Measurements from ENCODE around the gene ARHGAP11A.
A peak's percentile ranks its signal among the peaks of the same experiment; 100 is the strongest.

ARHGAP11A gene

GRCh38 chr15:32657198-32657883, 42.0 kb downstream of the ARHGAP11A start:
- no peak for DNase-seq

DNA sequence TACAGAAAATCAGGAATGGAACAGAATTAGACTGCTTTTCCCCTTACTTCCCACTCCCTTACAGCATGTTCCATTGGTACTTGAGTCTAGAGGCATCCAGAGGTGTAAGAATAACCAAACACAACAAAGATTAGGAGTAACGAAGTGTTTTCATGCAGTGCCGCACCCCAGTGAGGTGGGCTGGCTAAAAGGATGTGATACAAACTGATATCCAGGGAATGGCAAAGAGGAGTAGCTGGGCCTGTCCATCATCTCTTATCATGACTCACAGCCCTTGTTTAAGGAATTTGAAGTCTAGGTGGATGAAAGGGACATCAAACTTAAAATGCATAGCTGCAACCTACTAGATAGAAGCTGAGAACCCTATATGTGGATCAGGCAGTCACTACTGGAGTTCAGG, 42.6 kb downstream of the ARHGAP11A start:
- no peak for DNase-seq

GRCh38 chr15:32659340-32660155, 44.2 kb downstream of the ARHGAP11A start:
- no peak for DNase-seq

DNA sequence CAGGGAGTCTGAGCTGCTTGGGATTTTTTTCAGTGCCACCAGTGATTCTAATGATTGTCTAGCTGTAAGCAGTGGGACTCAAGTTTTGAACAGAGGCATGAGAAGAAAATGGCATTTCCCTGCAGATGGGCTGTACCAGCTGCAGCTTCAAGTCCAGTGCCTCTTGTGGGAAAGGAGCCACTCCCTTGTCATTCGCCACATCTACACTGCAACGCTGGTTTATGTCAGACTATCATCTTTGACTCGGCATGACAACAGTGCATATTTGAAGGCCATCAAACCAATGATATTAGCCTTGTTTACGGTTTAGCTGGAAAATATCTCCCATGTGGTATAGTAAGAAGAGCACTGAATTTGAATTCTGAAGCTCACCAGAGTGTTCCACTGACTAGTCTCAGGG, 48.4 kb downstream of the ARHGAP11A start:
- no peak for DNase-seq

DNA sequence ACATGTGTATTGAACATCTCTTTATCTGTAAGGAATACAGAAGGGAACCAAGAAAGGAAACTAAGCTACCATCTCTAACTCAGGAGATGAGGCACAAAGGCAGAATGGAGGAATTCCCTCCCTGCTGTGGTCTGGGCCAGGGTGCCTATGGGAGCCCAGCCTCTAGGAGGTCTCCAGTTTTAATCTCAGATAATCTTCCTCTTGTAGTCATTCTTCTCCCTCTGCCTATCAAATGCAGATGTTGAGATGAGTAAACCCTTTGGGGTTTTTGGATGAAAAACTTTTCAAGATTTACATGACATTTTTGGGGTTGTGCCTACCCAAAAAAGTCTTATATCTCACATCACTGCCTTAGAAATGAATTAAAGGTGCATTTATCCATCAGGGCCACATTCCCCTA, 49.5 kb downstream of the ARHGAP11A start:
- DNase-seq, result no peak

DNA sequence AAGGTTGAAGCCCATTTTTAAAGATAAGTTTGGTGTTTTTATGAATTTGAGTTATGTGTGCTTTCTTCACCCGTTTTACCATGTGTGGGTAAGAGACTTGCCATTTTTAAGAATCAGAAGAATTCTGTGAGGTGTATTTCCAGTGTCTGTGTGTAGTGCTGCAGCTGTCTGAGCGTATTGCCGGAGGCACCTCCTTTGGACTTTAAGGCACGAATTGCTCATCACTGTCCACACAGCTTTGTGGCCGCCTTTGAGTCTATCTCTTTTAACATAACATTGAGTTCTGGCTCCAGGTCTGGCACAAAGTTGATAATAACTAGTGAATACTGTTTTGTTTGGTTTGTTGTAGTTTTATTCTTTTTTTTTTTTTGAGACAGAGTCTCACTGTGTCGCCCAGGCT, 52.0 kb downstream of the ARHGAP11A start:
- DNase-seq, result no peak

DNA sequence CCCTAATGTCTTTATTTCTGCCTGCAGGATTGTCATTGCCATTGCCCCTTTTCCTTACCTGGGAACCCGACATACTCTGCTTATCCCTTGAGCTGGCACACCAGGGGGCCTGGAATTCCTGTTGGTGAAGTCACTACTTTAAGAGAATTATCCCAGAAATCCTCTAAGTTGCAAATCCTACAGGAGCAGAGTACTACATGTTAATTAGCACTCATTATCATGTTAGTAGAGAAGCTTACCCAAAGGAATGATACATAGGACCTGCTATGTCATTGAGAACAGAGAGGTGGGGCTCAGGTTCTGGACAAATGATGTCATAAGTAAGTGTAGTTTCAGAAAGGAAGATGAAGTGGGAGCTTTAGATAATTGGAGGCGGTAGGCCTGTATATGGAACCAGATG, 53.6 kb downstream of the ARHGAP11A start:
- no peak for DNase-seq

GRCh38 chr15:32669896-32670611, 54.8 kb downstream of the ARHGAP11A start:
- peak; percentile 85 for DNase-seq

GRCh38 chr15:32670623-32671022, 55.3 kb downstream of the ARHGAP11A start:
- no peak for DNase-seq

DNA sequence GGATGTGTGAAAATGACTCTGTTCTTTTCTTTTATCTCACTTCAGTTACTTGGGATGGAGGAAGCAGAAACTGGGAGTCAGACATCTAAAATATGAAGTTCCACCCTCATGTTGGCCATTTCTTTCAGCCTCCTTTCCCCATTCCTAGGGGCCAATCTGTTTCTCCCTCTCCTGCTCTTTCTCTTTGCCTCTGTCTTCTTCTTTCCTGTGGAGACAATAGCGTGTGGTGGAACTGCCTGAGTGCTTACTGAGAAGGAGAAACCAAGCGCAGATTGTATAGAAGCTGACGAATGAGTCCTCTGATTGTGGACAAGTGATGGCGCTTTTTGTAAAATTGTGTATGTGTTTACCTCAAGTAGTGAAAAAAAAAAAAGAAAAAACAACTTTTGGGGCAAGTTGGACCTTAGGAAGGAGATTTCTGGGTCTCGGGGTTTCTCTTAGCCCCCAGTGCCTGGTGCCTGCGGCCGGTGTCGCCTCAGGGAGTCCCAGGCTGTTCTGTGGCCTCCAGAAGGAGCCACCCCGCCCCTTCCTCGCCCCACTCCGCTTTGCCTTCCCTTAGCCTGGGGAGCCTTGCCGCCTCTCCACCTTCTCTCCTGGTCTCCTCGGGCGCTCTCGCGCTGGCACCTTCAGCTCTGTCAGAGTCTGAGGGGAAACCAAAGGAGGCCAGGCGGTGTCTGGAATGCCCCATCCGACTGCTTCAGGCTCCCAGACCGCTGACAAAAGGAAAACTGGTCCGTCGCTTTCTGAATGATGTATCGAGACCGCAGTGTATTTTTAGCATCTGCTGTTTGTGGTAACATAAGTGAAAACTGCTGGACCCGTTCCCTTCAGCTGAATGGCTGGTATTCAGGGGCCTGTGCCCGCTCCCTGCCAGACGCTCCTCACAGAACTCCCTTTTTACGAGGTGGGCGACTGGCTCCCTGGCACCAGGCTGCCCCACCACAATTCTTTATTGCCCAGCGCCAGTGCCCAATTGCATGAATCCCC, 56.3 kb downstream of the ARHGAP11A start:
- DNase-seq, result no peak

- no peak for DNase-seq
Observed at GRCh38 chr15:32674681-32675080, 59.4 kb downstream of the ARHGAP11A start.

- no peak for DNase-seq
Observed at GRCh38 chr15:32675466-32675865, 60.2 kb downstream of the ARHGAP11A start.

- no peak for DNase-seq
Observed at GRCh38 chr15:32676169-32676568, 60.9 kb downstream of the ARHGAP11A start.

DNA sequence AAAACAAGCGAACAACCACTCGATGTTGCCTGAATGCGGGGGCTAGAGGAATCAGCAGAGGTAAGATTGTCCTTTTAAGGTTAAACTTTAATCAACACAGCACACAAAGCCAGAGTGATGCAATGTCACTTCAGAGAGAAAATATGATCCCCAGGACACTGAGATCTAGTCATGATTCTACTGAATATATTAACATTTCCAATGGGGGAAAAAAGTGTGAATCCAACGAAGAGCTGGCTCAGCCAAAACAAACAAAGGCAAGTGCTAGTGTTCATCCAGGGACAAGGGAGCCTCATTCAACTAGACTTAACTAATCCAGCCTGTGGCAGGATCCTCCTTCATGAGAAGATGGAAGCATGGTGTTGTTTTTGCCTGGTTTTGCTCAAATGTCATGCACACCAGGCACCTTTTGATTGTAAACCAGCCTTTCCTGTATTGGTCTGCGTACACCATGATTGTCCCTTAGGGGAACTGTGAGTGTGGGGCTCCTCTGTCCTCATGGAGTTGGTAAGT, 62.0 kb downstream of the ARHGAP11A start:
- DNase-seq, result no peak

DNA sequence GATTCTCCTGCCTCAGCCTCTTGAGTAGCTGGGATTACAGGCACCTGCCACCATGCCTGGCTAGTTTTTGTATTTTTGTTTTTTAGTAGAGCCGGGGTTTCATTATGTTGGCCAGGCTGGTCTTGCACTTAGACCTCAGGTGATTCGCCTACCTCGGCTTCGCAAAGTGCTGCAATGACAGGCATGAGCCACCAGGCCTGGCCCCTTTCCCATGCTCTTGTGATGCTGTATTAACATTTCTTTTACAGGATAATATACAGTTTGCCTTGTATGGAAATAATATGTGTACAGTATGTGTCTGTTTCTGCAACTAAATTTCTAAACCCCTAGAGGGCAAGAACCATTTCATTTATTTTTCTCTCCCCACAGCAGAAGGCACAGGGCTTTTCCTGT, 64.0 kb downstream of the ARHGAP11A start:
- no peak for DNase-seq

- no peak for DNase-seq
Observed at GRCh38 chr15:32682569-32682968, 67.3 kb downstream of the ARHGAP11A start.

DNA sequence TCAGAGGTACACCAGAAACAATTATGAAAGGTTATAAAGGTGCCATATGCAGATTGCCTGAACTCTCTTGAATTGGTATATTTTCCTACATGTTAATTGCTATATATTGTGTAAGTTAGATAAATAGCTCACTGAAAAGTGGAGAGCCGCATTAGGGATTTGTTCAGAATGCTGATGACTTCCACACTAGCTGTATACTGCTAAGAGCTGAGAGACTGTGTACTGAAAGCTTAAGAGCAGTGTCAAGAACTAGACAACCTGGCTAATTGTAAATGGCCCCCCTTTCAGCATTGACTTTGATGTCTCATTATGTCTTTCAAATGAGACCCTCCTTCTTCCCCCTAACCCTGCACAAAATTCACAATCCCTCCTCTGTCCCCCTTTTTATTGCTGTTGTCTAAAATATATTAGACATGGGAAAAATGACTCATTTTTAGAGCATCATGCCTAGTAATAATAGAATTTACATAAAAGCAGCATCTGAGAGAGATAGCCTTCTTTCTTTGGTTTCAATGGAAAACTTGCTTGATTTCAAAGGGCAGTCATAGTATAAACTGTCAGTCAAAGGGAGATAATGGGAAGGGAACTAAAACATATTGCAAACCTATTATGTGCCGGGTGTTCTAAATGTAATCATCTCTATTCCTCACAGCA, 67.8 kb downstream of the ARHGAP11A start:
- no peak for DNase-seq

- no peak for DNase-seq
Observed at GRCh38 chr15:32683906-32684584, 68.7 kb downstream of the ARHGAP11A start.

GRCh38 chr15:32685576-32685975, 70.3 kb downstream of the ARHGAP11A start:
- no peak for DNase-seq

- no peak for DNase-seq
Observed at GRCh38 chr15:32687556-32687955, 72.3 kb downstream of the ARHGAP11A start.

DNA sequence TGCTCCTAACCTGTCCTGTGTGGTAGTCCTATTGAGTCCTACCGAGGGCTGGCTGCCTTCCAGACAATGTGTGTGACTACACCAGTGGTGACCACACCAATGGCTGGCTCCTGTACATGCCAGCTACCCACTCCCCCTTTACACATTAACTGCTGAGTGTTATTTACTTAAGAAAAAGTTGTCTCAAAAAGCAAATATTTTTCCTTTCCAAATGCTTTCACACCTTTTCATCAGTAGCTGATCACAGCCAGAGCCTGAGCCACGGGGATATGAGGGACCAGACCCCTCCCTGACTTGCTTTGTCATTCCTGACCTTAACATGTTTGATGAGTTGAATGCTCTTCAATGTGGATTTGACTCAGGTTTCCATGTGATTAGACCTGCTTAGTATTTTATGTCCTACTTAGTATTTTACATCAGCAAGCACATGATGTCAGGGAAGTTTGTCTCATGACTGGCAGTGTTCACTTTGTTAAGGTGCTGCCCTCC, 72.9 kb downstream of the ARHGAP11A start:
- no peak for DNase-seq

Measured in NCI-H1048 (cell line).